Activated CD4-positive, alpha-beta T cell treated with anti-CD3 and anti-CD28 coated beads, Interleukin-2, amount 50 U/mL, for 4 hours (primary cell): ENCODE results near the gene SOX30.

Experiments used
- DNase-seq, 2 experiments: peaks; one replicate each; pipeline ENCODE4 v3.0.0-alpha.2; 2020

Gene SOX30

DNA sequence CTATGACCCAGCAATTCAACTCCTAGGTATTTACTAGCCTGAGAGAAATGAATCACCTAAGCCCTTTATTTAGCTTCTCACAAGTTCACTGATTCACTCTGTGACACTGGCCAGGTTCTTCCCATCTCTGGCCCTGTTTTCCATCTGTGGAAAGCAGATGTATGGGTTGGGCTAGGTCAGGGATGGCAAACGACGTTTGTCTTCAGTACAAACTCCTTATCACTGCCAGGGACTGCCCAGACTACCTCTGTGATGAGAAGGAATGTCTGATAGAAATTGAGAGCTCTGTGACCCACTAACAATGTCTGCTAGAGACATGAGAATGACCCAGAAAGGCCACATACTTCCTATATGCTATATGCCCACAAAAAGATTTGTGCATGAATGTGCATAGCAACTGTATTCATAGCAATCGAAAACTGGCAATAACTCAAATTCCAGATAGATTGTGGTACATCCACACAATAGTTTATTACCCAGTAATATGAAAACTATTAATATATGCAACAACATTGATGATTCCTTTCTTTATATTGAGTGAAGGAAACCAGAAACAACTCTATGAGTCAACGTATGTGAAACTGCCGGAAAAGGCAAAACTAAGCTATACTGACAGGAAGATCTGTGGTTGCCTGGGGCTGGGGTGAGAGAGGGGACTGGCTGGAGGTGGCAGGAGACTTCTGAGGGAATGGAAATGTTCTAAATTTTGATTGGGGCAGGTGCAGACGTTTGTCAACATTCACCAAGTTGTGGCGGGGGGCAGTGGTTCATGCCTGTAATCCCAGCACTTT, 44.7 kb downstream of the SOX30 start:
- DNase-seq: peak; percentile 63 to 70

DNA sequence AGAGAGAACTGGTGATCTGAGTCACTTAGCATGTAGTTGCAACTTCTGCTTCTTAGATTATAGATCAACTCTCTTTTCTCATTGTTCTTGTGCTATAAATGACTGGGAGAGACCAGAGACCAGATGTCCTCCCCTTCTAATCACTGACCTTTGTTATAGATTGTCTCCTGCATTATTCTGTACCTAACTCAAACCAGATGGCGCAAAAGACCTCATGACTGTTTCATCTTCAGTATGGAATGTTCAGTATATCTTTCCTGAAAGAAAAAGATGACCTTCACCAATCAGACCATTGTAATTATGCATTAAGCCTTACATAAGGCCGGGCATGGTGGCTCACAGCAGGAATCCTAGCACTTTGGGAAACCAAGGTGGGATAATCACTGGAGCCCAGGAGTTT, 46.2 kb downstream of the SOX30 start:
- no peak for DNase-seq

DNA sequence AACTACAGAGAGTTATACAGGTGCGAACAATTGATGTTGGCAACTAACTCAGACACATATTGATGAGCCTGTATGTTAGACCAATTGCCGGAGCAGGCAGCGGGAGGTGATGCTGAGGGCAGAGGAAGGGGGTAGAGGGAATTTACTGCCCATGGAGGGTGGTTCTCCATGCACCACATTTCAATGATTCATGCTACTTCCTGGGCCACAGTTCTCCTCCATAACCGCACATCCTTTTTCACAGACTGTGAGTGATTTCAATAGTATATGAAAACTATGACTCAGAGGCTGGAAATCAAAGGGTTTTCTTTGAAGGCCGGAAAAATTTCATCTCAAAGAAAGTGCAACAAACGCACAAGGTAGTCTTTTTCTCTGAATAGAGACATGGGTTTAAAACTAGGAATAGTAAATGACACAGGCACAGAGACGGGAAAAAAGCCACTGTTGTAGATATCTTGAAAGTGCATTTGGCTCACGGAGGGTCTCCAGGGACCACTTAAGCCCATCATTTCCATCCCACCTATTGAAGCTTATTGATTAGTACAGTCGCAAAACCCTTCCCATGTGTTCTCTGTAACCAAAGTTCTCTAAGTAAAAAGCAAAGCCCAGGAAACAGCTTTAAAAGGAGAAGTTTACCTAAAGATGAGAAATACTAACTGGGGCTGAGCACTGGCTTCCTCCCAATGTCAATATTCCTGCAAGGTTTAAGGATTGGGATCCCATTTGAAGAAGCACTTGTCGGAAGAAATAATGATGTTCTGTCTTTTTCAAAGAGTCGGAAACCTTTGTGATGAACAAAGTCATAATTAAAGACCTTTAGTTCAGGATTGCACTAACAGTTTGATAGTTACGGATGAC, 48.7 kb downstream of the SOX30 start:
- DNase-seq: peak; percentile 68 to 74

DNA sequence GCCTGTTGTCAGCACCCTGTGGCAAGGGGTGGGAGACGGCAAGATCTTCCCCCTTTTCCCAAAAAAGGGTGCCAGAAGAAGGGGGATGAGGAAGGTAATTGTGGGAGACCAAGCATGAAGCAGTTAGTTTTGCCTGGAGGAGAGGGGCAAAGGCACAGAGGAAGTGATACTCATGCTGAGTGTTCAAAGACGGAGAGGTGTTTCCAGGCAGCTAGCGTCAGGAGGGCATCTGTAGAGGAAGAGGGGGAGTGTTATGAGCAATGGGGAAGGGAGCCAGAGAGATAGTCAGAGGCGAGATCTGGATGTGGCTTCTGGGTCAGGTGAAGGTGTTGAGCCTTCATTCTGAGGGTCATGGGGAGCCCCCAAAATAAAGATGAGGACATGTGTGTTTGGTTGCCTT, 49.7 kb downstream of the SOX30 start:
- peak; percentile 40 to 48 for DNase-seq

DNA sequence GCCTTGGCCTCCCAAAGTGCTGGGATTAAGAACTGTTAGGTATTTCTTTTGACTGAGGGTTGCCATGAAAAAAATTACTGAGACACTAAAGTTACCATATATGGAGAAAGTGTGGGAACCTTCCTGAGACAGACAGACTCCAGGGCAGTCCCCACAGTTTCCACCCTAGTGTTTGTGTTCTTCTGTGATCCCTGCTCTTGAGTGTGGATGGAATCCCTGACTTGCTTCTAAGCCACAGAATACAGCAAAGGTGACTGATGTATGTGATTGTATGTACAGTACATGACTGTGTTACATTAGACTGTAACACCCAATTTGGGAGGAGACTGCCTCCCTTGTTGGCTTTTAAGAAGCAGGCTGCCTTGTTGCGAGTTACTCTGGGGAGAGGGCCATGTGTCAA, 52.0 kb downstream of the SOX30 start:
- peak in 1 of 2 experiments; percentile 30 for DNase-seq

DNA sequence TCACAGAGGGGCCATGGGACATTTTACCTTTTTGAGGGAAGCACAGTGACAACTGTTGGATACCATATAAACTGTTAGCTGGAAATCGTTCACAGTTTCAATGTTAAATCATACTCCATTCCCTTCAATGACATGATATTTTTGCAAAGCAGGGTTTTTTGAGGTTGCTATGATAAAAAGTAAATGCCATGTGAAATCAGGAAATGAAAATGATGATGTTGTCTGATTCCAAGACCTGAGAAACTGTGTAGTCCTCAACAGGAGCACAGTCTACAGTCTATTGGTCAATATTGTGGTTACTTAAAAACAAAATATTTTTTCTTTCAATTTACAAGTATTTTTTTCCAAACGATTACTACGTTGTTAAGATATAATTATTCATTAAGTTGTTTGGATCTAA, 52.7 kb downstream of the SOX30 start:
- DNase-seq: no peak

DNA sequence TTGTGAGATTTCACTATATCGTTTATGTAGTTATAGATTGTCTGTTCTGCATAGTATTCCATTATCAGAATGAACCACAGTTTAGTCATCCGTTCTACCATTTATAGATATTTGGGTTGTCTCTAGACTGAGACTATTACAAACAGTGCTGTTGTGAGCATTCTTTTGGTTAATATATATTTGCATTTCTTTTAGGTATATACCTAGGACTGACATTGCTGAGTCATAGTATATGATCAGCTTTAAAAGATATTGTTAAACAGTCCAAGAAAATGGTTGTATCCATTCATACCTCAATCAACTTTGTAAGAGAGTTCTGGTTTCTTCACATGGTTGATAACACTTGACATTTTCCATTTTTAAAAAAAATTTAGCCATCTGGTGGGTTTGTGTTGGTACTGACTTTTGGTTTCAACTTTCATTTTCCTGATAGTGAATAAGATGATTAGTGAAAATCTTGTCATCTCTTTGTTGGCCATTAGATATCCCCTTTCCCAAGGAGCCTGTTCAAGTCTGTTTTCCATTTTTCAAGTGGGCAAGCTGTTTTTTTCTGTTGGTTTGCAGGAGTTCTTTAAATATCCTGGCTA, 53.8 kb downstream of the SOX30 start:
- DNase-seq: no peak

DNA sequence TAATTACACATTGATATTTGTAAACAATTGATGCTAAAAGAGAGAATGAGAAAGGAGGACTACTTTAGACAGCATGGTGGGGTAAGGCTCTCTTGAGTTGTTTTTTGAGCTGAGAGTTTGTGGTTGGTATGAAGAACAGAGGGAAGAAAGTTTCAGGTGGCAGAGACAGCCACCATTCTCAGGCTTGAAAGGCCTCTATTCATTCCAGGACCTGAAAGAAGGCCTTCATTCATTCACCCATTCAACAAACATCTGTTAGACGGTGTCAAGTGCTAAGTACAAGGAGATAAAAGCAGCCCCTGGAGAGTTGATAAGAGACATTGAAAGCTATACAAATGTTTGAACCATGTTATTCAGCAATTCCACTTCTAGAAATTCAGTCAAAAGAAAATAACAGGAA, 55.0 kb downstream of the SOX30 start:
- DNase-seq: no peak

DNA sequence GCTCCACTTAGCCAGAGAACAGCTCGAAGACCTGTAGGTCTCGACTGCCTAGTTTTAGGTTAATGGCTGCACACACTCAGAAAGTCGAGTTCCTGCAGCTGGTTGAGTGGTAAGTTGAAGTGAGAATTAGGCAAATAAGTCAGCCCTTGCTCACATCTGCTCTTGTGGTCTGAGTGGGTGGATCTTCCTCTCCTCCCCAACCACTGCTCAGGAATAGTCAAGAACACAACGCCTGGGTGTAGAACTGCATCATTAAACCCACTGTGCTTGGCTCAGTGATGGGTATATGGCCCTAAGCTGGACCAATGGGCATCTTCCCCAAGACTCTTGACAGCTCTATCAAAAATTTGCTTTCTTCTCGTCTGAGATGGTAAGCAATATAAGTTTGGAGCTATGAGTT, 55.8 kb downstream of the SOX30 start:
- DNase-seq: peak in 1 of 2 experiments; percentile 26

DNA sequence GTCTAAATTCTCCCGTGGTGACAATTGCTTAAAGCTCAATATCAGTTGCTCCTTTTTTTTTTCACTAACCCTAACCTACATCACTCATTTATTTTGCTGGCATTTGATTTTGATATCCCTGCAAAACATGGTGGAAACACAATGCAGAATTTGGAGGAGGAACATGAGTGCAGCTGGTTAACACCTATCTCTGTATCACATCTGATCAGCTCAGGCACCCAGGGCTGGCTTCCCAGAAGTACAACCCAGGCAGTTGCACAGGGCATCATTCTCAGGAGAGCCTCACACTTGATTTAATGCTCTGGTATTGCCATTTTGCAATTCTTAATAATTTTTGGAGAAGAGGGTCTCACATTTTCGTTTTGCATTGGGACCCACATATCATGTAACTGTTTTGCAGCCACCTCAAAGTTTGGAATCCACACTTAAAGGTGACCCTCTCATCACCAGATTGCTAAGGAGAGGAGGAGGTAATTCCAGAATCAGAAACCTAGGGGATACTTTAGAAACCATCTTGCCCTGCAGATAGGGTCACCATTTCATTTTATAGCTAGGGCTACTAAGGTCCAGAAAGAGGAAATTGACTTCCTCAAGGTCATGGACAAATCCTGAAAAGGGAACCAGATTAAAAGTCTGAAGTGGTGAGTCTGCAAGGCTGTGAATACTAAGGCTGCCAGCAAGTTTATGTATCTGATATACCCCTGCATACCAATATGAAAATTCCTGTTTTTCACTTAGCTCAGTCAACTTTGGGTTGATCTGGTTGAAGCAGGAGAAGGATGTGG, 57.4 kb downstream of the SOX30 start:
- no peak for DNase-seq

DNA sequence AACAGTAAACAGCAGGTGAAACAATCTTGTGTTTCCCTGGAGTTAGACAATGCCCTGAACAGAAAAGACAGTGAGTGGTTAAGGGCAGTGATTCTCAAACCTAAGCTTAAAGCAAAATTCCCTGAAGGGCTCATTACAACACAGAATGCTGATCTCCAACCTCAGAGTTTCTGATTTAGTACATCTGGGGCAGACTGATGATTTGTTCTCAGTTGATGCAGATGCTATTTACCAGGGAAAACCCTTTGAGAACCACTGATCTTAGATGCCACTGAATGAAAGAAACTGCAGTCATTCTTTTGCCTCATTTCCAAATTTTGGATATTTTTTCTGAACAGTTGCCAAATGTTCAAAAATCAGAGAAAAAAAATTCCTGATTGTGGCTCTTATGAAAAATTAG, 58.0 kb downstream of the SOX30 start:
- no peak for DNase-seq

DNA sequence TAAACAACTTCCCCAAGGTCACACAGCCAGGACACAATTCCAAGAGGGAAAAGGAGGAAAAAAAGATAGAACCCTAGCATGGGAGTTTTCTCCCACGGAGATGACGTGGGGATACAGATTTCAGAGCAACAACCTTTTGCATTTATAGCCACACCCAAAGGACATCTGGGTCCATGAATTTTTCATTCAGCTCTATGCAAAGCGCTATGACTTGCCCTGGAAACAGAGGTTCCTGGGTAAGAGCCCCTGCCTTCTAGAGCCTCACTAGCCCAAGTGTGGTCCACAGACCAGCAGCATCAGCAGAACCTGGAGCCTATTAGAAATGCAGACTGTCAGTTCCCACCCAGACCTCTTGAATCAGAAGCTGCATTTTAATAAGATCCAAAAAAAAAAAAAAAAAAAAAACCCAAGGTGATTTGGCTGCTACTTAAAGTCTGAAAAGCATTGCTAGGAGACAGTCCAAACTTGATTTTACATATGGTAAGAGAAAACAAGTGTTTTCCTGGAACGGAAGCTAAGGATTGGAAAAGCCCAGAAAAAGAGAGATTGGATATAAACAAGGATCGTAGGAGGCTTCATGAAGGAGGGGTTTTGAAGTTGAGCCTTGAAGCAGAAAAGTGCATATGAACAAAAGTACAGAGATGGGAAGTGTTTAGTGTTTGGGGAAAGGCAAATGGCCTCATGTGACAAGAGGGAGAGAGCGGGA, 59.0 kb downstream of the SOX30 start:
- DNase-seq: no peak

DNA sequence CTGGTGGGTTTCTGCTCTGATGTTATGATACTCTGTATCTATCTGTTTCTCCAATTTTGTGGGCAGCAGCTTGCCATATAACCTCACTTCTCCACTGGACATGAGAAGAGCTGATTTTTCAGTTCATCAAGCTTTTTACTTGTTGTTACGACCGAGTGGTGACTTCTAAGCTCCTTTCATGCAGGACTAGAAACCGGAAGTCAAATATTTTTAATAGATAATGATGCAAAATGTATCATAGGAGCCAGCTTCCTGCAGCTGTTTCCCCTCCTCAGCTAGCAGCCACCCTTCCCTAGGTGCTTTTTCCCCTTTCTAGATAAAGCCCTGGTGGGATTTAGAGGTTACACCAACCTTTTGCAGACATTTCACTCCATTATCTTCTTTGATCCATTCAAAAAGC, 59.6 kb downstream of the SOX30 start:
- no peak for DNase-seq

DNA sequence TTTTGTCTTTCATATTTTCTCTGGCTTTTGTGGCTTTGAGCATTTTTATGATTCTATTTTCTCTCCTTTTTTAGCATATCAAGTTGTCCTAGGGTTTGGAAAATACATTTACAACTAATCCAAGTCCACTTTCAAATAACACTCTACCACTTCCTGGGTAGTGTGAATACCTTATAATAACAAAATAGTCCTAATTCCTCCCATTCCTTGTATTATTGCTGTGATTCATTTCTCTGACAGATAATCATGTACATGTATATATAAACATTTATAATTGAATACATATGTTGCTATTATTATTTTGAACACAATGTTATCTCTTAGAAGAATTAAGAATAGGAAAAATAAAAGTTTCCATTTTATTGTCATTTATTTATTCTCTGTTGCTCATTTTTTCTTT, 61.8 kb downstream of the SOX30 start:
- DNase-seq: no peak

DNA sequence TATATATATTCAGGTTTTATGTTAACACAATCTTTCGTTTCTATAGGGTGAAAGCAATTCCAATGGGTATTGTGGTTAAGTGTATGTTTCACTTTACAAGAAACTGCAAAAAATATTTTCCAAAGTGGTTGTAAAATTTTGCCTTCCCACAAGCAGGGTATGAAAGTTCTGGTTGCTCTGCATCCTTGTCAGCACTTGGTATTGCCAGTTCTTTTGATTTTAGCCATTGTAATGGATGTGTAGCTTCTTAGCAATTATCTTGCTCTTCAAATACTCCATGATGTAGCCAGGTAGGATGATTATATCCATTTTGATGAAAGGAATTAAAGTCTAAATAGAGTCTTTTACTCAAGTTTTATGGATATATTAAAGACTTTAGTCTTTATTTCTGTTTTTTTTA, 67.6 kb downstream of the SOX30 start:
- no peak for DNase-seq

DNA sequence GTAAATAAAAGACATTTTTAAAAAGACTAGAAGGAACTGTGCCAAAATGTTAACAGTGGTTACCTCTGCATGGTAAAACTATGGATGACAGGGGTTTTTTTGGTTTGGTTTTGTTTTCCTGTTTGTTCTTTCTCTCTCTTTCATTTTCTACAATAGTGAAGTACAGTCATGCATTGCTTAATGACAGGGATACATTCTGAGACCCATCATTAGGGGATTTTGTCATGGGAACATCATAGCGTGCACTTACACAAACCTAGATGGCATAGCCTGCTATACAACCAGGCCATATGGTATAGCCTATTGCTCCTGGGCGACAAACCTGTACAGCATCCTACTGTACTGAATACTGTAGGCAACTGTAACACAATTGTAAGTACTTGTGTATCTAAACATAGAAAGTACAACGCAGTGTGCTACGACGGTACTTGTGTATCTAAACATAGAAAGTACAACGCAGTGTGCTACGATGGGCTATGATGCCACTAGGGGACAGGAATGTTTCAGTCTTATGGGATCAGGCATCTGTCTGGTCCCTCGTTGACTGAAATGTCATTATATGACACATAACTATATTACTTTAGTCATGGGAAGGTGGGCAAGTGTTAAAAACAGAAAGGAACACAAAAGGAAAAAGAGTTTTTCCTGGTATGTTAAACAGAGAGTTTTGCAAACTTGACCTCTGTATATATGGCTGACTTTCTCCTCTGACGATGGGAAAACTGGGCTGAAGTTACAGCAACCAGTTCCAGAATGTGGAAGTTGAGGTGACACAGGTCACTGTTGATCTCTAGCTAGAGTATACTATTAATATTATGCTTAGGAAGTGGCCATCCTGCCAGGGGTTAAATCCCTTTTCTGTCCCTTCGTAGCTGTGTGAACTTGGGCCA, 69.3 kb downstream of the SOX30 start:
- DNase-seq: no peak

DNA sequence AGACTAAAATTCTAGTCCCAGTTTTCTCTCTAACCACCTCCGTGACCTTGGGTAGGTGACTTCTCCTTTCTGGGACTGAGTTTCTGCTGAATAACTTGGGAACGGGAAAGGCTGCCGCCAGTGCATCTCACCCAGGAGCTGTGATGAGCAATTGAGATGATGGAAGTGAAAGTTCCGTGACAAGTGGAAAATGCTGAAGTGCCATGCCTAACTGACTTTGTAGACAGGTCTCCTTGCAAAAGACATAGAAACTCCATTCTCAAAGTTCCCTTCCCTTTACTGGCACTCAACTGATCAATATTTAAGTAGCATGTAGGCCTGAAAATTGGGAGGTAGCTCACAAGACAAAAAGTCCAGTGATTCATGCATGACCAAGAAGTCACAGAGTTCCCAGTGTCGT, 70.3 kb downstream of the SOX30 start:
- DNase-seq: no peak

DNA sequence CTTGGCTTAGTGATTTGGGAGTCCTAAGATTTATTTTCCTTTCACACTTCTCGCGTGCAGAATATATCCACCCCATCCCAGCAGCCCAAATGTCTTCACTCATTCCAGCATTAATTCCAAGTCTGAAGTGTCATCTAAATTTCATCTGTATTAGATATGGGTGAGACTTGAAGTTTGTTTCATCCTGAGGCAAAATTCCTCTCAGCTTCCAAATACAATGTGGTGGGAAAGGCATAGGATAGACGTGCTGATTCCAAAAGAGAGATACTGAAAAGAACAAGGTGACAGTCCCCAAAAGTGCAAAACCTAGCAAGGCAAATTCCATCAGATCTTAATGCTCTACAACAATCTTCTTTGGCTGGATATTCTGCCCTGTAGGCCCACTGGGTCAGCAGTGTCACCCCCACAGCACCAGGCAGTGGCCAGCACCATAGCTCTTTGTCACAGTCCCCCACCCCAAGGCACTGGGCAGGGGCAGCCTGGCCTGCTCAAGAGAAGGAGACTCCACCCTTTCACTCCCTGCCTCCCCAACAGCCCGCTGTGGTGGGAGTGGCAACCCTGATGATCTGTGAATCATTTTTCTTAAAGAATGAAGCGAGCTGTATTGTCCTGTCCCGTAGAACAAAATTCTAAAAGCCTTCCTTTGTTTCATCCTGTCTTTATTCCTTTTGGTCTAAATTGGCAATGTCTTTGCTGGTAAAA, 74.0 kb downstream of the SOX30 start:
- DNase-seq: no peak

DNA sequence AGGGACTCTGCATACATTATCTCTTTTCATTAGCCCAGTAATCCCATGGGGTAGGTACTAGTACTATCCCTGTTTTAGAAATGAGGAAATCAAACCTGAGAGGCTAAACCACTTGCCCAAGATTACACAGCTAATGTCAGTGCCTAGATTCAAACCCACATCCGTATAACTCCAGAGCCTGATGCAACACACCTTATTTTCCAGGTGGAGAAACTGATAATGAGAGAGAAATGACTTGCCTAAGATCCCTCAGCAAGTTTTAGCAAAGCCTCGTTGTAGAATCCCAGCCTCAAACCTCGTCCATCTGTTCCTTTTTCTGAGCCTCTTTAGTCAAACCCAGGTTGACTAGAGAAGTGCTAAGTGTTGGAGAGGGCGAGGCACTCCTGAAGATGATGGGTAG, 75.6 kb downstream of the SOX30 start:
- DNase-seq: no peak
